Thymus (tissue), 11 donors: ENCODE results near the gene UBFD1. TPM values are rescaled to one million over a fixed set of nuclear protein-coding genes. Genes with fewer than 3 reads are reported as not detected.

ENCODE experiments used
- DNase-seq, 9 donors: peaks; one replicate each; pipeline ENCODE4 v3.0.0-alpha.2; 2013; ENCODE audit warnings: low spot score in 9 of 9, low read depth in 6 of 9, missing footprints in 1 of 9
- H3K27ac ChIP-seq, 2 donors: one replicate each; pipeline ENCODE4 v1.5.1; 2013; ENCODE audit warnings: control low read depth in 1 of 2, low read depth in 1 of 2, low read length in 1 of 2, mild to moderate bottlenecking in 1 of 2, moderate library complexity in 1 of 2
- H3K27me3 ChIP-seq, 2 donors: one replicate each; pipeline ENCODE4 v1.5.1; 2013; ENCODE audit warnings: low read length in 1 of 2; ENCODE audit not compliant: control insufficient read depth in 2 of 2, insufficient read depth in 1 of 2
- H3K36me3 ChIP-seq, 2 donors: one replicate each; pipeline ENCODE4 v1.5.1; 2013; ENCODE audit warnings: low read length in 1 of 2, mild to moderate bottlenecking in 1 of 2, moderate library complexity in 1 of 2; ENCODE audit not compliant: control insufficient read depth in 2 of 2, insufficient read depth in 2 of 2
- H3K4me1 ChIP-seq, 2 donors: one replicate each; pipeline ENCODE4 v1.5.1; 2013; ENCODE audit warnings: low read length in 2 of 2; ENCODE audit not compliant: control insufficient read depth in 2 of 2, insufficient read depth in 2 of 2
- H3K4me3 ChIP-seq, 2 donors: one replicate each; pipeline ENCODE4 v1.5.1; 2013; ENCODE audit warnings: low read length in 2 of 2, control low read depth in 1 of 2, mild to moderate bottlenecking in 1 of 2
- H3K9me3 ChIP-seq, 2 donors: one replicate each; pipeline ENCODE4 v1.5.1; 2013; ENCODE audit warnings: low read length in 1 of 2, mild to moderate bottlenecking in 1 of 2; ENCODE audit not compliant: control insufficient read depth in 2 of 2, insufficient read depth in 1 of 2
- WGBS: extraction: QIAGEN DNeasy Blood & Tissue Kit; methylation state at CpG from one replicate; pipeline ENCODE4 v1.1.7; 2013; 5-methylcytosine and 5-hydroxymethylcytosine counted together
- polyA plus RNA-seq: library from polyadenylated mRNA; stranded (reverse); fragments of 200-250 nt; gene quantifications from one replicate; pipeline ENCODE4 v1.2.3, GENCODE V29; 2013
- total RNA-seq: library from RNA; stranded (reverse); fragments of 120-200 nt; gene quantifications from one replicate; pipeline ENCODE4 v1.2.4, GENCODE V29; 2013
- donor health status: healthy.

The UBFD1 gene
- total and polyA plus RNA-seq, 2 donors = 14.4 to 26.5 TPM

DNA sequence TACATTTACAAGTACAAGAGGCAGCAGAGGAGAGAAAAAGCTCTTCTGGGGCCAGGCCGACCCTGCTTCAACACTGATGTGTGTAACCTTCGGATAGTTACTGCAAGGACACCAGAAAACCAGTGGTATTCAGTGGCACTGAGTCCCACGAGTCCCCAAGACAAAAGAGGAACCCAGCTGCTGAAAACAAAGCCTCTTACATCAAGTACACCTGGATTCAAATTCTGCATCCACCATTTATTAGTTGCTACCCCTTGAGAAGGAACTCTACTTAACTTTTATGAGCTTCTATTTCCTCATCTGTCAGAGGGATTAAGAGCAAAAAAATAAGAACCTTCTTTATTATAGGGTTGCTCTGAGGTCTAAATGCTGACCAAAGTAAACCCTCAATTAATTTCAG lies 3.0 kb upstream of the UBFD1 start:
- 91% methylated on average over 3 of the region's 3 CpGs for WGBS

DNA sequence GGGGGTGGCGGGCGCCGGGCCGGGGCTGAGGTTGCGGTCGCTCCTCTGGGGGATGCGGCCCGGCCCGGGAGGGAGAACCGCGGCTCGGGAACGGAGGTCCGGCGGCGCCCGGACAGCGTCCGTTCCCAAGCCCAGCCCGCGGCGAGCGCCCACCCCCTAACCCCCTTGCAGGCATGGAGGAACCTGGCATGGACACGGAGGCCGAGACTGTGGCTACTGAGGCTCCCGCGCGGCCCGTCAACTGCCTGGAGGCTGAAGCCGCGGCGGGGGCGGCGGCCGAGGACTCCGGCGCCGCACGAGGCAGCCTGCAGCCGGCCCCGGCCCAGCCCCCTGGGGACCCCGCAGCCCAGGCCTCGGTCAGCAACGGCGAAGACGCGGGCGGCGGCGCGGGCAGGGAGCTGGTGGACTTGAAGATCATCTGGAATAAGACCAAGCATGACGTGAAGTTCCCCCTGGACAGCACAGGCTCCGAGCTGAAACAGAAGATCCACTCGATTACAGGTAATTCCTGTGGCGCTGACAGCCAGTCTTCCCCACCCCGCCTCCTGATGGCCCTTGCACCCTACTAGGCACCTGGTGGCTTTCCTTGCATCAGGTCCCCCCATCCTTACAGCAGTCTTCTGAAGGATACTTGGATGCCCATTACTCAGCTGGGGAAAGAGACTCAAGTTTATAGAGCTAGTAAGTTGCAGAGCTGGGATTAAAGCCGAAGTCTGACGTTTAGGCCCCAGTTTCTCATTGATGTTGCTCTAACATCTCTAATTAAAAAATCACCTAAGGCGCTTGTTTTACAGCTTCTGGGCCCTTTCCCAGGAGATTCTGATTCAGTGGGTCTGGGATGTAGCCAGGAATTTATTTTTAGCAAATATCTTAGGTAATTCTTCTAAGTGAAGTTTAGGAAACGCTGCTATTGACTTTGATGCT lies 514 bp downstream of the UBFD1 start:
- 5% methylated on average over 60 of the region's 60 CpGs for whole genome bisulfite sequencing
- Histone ChIP-seq H3K27me3 (no peaks in the 10 kb centered on the region), H3K4me1 (peaks cover 9 to 13% of the 10 kb centered on the region in 2 donors), H3K27ac (peak overlapping the region in 1 of 2 donors; percentile 90), H3K36me3 (peaks cover 30 to 33% of the 10 kb centered on the region in 2 donors), H3K4me3 (peak overlapping the region; percentile 61 to 76), H3K9me3 (no peaks in the 10 kb centered on the region)
- peak in 1 of 9 donors; percentile 9 for DNase-seq

More for the DNA sequence above, 3.0 kb upstream of the UBFD1 start:
- Histone ChIP-seq H3K4me3 (no peak overlapping the region), H3K4me1 (peaks cover 7 to 13% of the 10 kb centered on the region in 2 donors), H3K27me3 (no peaks in the 10 kb centered on the region), H3K36me3 (peaks cover 6 to 22% of the 10 kb centered on the region in 2 donors), H3K9me3 (no peaks in the 10 kb centered on the region), H3K27ac (peak overlapping the region in 1 of 2 donors; percentile 17)
- no peak for DNase-seq

DNA sequence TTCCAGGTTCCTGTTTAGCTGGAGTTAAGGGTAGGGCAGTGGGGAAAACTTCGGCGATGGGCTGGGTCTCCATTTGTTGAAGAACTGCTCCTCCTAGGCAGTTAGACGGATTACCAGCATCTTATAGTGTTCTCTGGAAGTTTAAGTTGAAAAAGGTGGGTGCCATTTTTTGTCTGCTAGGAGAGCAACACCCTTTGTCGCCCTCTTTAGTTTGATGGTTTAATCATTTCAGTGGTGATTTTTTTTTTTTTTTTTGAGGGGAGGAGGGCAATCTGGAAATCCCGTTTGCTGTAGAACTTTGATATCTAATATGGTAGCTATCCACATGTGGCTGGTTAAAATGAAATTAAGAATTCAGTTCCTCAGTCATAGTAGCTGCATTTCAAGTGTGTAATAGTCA lies 4.1 kb downstream of the UBFD1 start:
- Histone ChIP-seq H3K4me3 (no peak overlapping the region), H3K9me3 (no peaks in the 10 kb centered on the region), H3K4me1 (peaks cover 9 to 11% of the 10 kb centered on the region in 2 donors), H3K27ac (no peak overlapping the region), H3K36me3 (peaks cover 62 to 64% of the 10 kb centered on the region in 2 donors), H3K27me3 (no peaks in the 10 kb centered on the region)
- WGBS = 91% methylated on average over 5 of the region's 5 CpGs
- DNase-seq = no peak

DNA sequence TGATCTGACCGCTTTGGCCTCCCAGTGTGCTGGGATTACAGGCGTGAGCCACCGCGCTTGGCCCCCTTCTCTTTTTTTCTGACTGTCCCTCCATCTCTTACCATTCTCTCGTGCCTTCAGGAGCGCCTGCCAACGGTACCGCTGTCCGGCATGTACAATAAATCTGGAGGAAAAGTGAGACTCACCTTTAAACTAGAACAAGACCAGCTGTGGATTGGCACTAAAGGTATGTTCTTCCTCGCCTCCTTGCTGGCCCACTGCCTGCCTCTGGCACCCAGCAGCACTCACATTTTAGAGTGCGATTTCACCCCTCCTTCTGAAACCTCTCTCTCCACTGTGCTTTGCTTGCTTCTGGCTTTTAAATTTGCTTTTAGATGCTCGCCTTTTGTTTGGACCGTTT lies 5.0 kb downstream of the UBFD1 start:
- 99% methylated on average over 13 of the region's 13 CpGs for WGBS
- Histone ChIP-seq H3K4me1 (peaks cover 7 to 9% of the 10 kb centered on the region in 2 donors), H3K27ac (no peak overlapping the region), H3K9me3 (no peaks in the 10 kb centered on the region), H3K36me3 (peaks cover 71 to 73% of the 10 kb centered on the region in 2 donors), H3K4me3 (no peak overlapping the region), H3K27me3 (no peaks in the 10 kb centered on the region)
- DNase-seq = no peak

DNA sequence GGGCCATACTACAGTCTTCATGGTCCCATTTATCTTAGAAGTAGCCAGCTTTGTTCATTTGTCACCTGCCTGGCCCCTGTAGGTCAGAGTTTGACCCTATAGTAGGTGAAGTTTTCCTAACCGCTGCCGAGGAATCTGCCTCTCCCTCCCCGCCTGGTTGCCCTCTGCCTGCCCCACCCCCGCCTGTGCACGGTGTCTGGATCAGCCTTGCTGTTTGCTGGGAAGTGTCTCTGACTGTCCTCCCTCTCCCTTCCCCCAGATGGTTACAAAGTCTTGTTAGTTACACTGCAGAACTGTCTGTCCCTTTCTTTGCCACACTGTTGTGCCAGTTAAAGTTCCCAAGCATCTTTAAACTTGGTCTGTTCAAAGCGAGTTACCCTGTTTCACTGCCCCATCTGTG lies 5.7 kb downstream of the UBFD1 start:
- Histone ChIP-seq H3K27me3 (no peaks in the 10 kb centered on the region), H3K9me3 (no peaks in the 10 kb centered on the region), H3K27ac (no peak overlapping the region), H3K4me3 (no peak overlapping the region), H3K4me1 (peaks cover 6 to 7% of the 10 kb centered on the region in 2 donors), H3K36me3 (peaks cover 77 to 79% of the 10 kb centered on the region in 2 donors)
- no peak for DNase-seq
- 99% methylated on average over 6 of the region's 6 CpGs for WGBS

DNA sequence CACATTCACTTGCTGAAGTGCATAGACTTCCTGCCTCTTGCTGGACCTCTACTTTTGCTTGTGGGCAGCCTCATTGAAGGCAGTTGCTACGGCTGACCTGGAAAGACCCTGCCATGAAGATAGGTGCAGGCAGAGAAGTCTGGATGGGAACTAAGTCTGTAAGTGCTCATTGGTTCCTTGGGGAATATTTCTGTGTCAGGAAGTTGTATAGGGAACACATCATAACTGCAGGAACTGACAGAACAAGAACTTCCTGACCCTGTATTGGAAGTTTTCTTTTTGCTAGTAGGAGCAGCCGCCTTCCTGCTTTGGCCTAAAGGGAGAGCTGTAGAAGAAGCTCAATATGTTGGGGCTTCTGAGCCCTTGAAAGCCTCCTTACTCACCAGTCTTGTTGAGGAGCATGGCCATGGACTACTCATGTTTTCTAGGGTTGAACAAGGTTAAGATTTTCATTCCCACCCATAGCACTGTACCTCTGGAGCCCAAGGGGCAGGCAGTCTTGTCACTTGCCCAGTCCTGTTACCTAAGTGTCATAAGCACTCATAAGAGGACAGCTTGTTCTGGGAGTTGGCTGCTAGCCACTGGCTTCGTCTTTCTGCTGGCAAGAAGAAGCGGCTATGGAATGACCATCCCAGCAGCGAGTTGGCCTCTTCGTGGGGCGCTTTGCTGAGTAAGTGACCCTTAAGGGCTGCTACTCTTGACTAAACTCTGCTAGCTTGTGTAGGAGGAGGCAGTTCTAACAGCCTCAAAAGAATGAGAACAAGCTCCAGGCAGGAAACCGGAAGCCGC lies 7.2 kb downstream of the UBFD1 start:
- no peak overlapping the region for H3K4me3 ChIP-seq
- no peak overlapping the region for H3K27ac ChIP-seq
- peaks cover 0 to 2% of the 10 kb centered on the region in 2 donors for H3K4me1 ChIP-seq
- peaks cover 78 to 80% of the 10 kb centered on the region in 2 donors for H3K36me3 ChIP-seq
- H3K9me3 ChIP-seq = no peaks in the 10 kb centered on the region
- no peak for DNase-seq
- H3K27me3 ChIP-seq = no peaks in the 10 kb centered on the region
- 96% methylated on average over 9 of the region's 9 CpGs for WGBS

DNA sequence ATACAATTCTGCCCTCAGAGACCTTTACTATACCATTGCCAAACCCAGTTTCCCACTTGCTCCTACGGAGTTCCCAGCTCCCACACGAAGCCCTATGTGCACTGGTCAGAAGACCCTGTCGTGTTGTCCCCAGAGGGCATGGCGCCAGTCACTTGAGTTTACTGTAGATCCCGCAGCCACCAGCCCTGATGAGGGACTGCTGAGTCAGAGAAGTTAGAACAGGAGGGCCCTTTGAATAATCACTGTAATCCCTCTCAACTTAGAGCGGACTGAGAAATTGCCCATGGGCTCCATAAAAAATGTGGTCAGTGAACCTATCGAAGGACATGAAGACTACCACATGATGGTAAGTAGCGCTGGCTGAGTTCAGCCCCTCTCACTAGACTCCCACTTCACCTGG lies 9.2 kb downstream of the UBFD1 start:
- peaks cover 81 to 83% of the 10 kb centered on the region in 2 donors for H3K36me3 ChIP-seq
- H3K27ac ChIP-seq = no peak overlapping the region
- no peak for DNase-seq
- no peaks in the 10 kb centered on the region for H3K27me3 ChIP-seq
- H3K4me3 ChIP-seq = no peak overlapping the region
- H3K4me1 ChIP-seq = no peaks in the 10 kb centered on the region
- WGBS = 99% methylated on average over 8 of the region's 8 CpGs
- no peaks in the 10 kb centered on the region for H3K9me3 ChIP-seq

DNA sequence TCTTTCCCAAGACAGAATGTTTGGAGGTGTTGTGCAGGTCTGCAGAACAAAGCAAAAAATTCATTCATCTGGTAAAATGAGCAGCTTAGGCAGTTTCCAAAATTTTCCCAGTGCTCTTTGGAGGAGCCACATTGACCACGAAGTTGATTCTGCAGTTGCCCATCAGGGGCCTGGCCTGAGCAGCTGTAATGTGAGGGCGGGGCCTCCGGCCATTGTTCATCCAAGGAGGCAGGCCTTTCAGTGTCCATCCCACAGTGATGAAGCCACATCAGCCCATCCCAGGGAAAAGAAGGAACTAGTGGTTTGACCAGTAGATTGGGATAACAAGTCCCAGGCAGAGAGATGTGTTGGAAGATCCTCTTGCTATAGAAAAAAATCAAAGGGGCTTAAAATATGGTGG lies 10.1 kb downstream of the UBFD1 start:
- DNase-seq = no peak
- H3K4me3 ChIP-seq = no peak overlapping the region

More for the DNA sequence above, 10.1 kb downstream of the UBFD1 start:
- H3K9me3 ChIP-seq = no peaks in the 10 kb centered on the region
- no peaks in the 10 kb centered on the region for H3K27me3 ChIP-seq
- 97% methylated on average over 3 of the region's 3 CpGs for WGBS
- no peak overlapping the region for H3K27ac ChIP-seq
- H3K4me1 ChIP-seq = no peaks in the 10 kb centered on the region
- H3K36me3 ChIP-seq = peaks cover 78 to 81% of the 10 kb centered on the region in 2 donors
